Panc1 (cell line): ENCODE results near the gene DGCR6L. TPM values are rescaled to one million over a fixed set of nuclear protein-coding genes. Genes with fewer than 3 reads are reported as not detected.
"Not testable (repeated sequence)": the region's sequence is repeated elsewhere in the genome, so short reads cannot be mapped to it uniquely, and the experiment has no call there.

Experiments
- ATAC-seq: fragments of 200-7000 bp; cut with Tn5 transposase; 2 replicates; pipeline ENCODE4 v1.9.1; 2020; ENCODE audit warnings: mild to moderate bottlenecking, moderate library complexity
- BruUV-seq: library from RNA; stranded (reverse); fragments of 400-500 nt; replicated peaks from 2 replicates; lab custom pipeline; 2021; lab: Mats Ljungman, UMichigan
- CTCF ChIA-PET: fragments of 300-600 bp; sonication (Branson Sonifier 250); formaldehyde crosslinking; loops from one replicate; lab custom pipeline; 2022; ENCODE audit warnings: antibody characterized with exemption; lab: Charles Lee
- POLR2A ChIA-PET: fragments of 300-600 bp; sonication (Branson Sonifier 250); formaldehyde crosslinking; loops from one replicate; lab custom pipeline; 2022; ENCODE audit warnings: antibody characterized with exemption; lab: Charles Lee
- DNase-seq: peaks from one replicate; pipeline ENCODE4 v3.0.0-alpha.2; 2010; ENCODE audit warnings: low read depth, low spot score
- H3K27ac ChIP-seq: 2 replicates; pipeline ENCODE4 v1.5.1; 2011; ENCODE audit warnings: mild to moderate bottlenecking, low read length, inconsistent platforms
- H3K27me3 ChIP-seq: fragments of 200-500 bp; sonication (Bioruptor generic); 2 replicates; pipeline ENCODE4 v1.6.0; 2014; ENCODE audit warnings: low read length, inconsistent platforms; ENCODE audit not compliant: control insufficient read depth, insufficient read depth
- H3K36me3 ChIP-seq: fragments of 200-500 bp; sonication (Bioruptor generic); 2 replicates; pipeline ENCODE4 v1.5.1; 2014; ENCODE audit warnings: inconsistent platforms, mild to moderate bottlenecking, low read length, moderate library complexity; ENCODE audit not compliant: control insufficient read depth, insufficient read depth
- H3K4me1 ChIP-seq: 2 replicates; pipeline ENCODE4 v1.5.1; 2011; ENCODE audit warnings: inconsistent platforms, mild to moderate bottlenecking, low read length, moderate library complexity; ENCODE audit not compliant: control insufficient read depth, insufficient read depth
- H3K4me3 ChIP-seq, 2 experiments: 2 replicates each; pipeline ENCODE4 v1.5.1; 2011 to 2012; ENCODE audit warnings: low read depth in 2 of 2, low read length in 2 of 2, mild to moderate bottlenecking in 2 of 2, inconsistent platforms in 1 of 2, moderate library complexity in 1 of 2
- H3K9me3 ChIP-seq: fragments of 200-500 bp; sonication (Bioruptor generic); 2 replicates; pipeline ENCODE4 v1.5.1; 2014; ENCODE audit warnings: low read depth, mild to moderate bottlenecking, inconsistent platforms, low read length, moderate library complexity; ENCODE audit not compliant: control insufficient read depth, insufficient read depth
- POLR2AphosphoS5 ChIP-seq: IDR thresholded peaks from 2 replicates; pipeline ENCODE4 v1.6.1; 2012; ENCODE audit warnings: mild to moderate bottlenecking, low read depth, low read length, moderate library complexity
- SIN3A ChIP-seq: IDR thresholded peaks from 2 replicates; pipeline ENCODE4 v1.6.1; 2012; ENCODE audit warnings: low read depth, mild to moderate bottlenecking, low read length, moderate library complexity, borderline replicate concordance; ENCODE audit not compliant: insufficient read depth
- TCF7L2 ChIP-seq: IDR thresholded peaks from 2 replicates; pipeline ENCODE4 v1.6.1; 2011; ENCODE audit warnings: mild to moderate bottlenecking, low read depth, low read length, inconsistent platforms
- in situ Hi-C: cut with HindIII; loops from 2 replicates; pipeline ENCODE4 v1.10.0; 2016; ENCODE audit warnings: low sequenced_read_pairs, low pct_unique_long_range_greater_than_20kb
- intact Hi-C: fragments of 100-400 bp; cut with micrococcal nuclease; formaldehyde crosslinking; loops from one replicate; pipeline ENCODE4 v1.10.0; 2022; ENCODE audit not compliant: unreplicated experiment
- total RNA-seq: library from RNA; stranded (reverse); gene quantifications from one replicate; pipeline ENCODE4 v1.2.1, GENCODE V29; 2021; ENCODE audit not compliant: unreplicated experiment
- TF ChIP-seq, protein P1 (sequence below), 2 experiments: IDR thresholded peaks; 2 replicates each; pipeline ENCODE4 v1.6.1; 2011 to 2012; ENCODE audit warnings: low read depth in 2 of 2, control low read depth in 1 of 2, low read length in 1 of 2, mild to moderate bottlenecking in 1 of 2, moderate library complexity in 1 of 2; ENCODE audit not compliant: insufficient read depth in 1 of 2
- TF ChIP-seq, protein P2 (sequence below): fragments of 450-650 bp; IDR thresholded peaks from 2 replicates; pipeline ENCODE4 v1.5.1; 2017; ENCODE audit warnings: mild to moderate bottlenecking

Gene DGCR6L
- total RNA-seq, 1 experiment from 2014 or later = 43.5 TPM

DNA sequence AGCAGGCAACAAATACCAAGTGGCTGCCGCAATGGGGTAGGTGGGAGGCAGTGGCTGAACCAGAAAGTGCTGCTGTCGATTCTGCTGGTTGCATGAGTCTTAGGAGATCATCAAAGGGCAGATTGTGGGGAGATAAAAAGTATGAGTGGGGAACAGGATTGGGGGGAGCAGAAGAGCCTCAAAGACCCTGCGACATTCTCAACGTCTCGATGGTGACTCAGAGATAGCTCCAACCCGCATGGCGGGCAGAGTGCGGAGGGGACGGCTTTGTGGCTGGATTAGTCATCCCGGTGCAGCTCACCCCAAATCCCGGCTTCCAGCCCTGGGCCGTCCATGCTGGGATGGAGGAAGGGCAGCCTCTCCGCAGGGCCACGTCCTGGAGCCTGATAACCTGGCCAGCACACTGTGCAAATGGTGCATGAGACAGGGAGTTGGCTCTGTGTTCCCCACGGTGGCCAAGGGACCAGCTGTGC is 40.2 kb downstream of the DGCR6L start:
- DNase-seq (no peak), ATAC-seq (no peak)
- CTCF ChIA-PET = no interaction called here

DNA sequence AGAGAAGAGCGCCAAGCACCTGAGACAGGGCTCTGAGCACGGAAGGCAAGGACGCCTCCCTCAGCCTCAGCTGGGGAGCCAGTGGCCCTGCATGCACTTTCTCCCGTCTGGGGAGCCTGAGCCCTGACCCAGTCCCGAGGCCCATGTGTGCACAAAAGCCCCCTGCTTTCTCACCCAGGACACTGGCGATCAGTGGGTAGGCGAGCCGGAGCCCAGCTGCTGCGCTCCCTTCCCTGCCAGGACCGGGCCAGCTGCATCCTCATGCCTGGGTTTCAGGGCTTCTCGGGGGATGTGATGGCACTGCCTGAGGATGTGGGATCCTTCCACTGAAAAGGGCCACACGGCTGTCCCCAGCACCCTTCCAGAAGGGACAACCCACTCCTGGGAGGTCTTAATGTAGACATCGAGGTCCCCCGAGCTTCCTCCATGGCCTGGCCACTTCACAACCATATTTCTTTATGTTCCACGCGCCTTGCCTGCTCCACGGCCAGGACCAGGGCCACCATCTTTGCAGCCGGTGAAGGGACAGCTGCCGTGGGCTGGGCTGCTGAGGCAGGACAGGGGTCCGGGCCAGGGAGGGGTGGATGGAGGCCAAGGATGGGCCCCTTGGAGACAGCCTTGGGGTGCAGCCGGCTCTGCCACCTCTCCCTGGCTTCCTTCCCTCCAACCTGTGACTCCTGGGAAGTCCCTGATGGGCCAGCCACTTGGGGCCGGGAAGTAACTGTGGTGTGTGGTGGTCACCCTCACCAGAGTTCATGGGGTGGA is 41.0 kb downstream of the DGCR6L start:
- H3K36me3 ChIP-seq, H3K27ac ChIP-seq, BruUV-seq, POLR2A ChIA-PET, H3K27me3 ChIP-seq, H3K9me3 ChIP-seq, DNase-seq, ATAC-seq, in situ Hi-C loops, CTCF ChIA-PET, H3K4me1 ChIP-seq, H3K4me3 ChIP-seq, intact Hi-C loops: not testable (repeated sequence)

More for the DNA sequence above, 40.2 kb downstream of the DGCR6L start:
- in situ Hi-C loops = no loop called here
- TF ChIP-seq, protein P1, sequence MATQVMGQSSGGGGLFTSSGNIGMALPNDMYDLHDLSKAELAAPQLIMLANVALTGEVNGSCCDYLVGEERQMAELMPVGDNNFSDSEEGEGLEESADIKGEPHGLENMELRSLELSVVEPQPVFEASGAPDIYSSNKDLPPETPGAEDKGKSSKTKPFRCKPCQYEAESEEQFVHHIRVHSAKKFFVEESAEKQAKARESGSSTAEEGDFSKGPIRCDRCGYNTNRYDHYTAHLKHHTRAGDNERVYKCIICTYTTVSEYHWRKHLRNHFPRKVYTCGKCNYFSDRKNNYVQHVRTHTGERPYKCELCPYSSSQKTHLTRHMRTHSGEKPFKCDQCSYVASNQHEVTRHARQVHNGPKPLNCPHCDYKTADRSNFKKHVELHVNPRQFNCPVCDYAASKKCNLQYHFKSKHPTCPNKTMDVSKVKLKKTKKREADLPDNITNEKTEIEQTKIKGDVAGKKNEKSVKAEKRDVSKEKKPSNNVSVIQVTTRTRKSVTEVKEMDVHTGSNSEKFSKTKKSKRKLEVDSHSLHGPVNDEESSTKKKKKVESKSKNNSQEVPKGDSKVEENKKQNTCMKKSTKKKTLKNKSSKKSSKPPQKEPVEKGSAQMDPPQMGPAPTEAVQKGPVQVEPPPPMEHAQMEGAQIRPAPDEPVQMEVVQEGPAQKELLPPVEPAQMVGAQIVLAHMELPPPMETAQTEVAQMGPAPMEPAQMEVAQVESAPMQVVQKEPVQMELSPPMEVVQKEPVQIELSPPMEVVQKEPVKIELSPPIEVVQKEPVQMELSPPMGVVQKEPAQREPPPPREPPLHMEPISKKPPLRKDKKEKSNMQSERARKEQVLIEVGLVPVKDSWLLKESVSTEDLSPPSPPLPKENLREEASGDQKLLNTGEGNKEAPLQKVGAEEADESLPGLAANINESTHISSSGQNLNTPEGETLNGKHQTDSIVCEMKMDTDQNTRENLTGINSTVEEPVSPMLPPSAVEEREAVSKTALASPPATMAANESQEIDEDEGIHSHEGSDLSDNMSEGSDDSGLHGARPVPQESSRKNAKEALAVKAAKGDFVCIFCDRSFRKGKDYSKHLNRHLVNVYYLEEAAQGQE (IDR thresholded peaks at IDR 0.05; ENCODE audit: insufficient read depth in 1 of 2, low read depth in 2 of 2, low read length in 1 of 2) = no peak
- TF ChIP-seq SIN3A (no peak), POLR2AphosphoS5 (no peak), TCF7L2 (no peak)
- TF ChIP-seq, protein P2, sequence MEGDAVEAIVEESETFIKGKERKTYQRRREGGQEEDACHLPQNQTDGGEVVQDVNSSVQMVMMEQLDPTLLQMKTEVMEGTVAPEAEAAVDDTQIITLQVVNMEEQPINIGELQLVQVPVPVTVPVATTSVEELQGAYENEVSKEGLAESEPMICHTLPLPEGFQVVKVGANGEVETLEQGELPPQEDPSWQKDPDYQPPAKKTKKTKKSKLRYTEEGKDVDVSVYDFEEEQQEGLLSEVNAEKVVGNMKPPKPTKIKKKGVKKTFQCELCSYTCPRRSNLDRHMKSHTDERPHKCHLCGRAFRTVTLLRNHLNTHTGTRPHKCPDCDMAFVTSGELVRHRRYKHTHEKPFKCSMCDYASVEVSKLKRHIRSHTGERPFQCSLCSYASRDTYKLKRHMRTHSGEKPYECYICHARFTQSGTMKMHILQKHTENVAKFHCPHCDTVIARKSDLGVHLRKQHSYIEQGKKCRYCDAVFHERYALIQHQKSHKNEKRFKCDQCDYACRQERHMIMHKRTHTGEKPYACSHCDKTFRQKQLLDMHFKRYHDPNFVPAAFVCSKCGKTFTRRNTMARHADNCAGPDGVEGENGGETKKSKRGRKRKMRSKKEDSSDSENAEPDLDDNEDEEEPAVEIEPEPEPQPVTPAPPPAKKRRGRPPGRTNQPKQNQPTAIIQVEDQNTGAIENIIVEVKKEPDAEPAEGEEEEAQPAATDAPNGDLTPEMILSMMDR = no peak
- no peaks in the 10 kb centered on the region for H3K36me3 ChIP-seq
- H3K4me3 ChIP-seq = no peak overlapping the region
- no peaks in the 10 kb centered on the region for H3K9me3 ChIP-seq
- POLR2A ChIA-PET = no interaction called here
- no peaks in the 10 kb centered on the region for H3K27me3 ChIP-seq
- no peaks in the 10 kb centered on the region for H3K4me1 ChIP-seq
- BruUV-seq = no TSS peak
- no peak overlapping the region for H3K27ac ChIP-seq
- intact Hi-C loops = no loop called here

GRCh38 chr22:20277936-20278635 is 41.8 kb downstream of the DGCR6L start:
- CTCF ChIA-PET, DNase-seq, ATAC-seq, intact Hi-C loops, H3K27me3 ChIP-seq, H3K9me3 ChIP-seq, H3K4me3 ChIP-seq, H3K4me1 ChIP-seq, H3K36me3 ChIP-seq, H3K27ac ChIP-seq, POLR2A ChIA-PET, BruUV-seq, in situ Hi-C loops: not testable (repeated sequence)
